Testis (tissue), 3 donors: Measurements from ENCODE around the gene TTC28. TPM values are rescaled to one million over a fixed set of nuclear protein-coding genes. Genes with fewer than 3 reads are reported as not detected.

ENCODE experiments used
- DNase-seq: peaks from one replicate; pipeline ENCODE4 v3.0.0-alpha.2; 2019
- H3K27ac ChIP-seq, 2 donors: fragments of 200-600 bp; sonication (generic); one replicate each; pipeline ENCODE4 v1.5.1; 2019
- H3K27me3 ChIP-seq: fragments of 200-600 bp; sonication (generic); one replicate; pipeline ENCODE4 v1.5.1; 2019
- H3K36me3 ChIP-seq: fragments of 200-600 bp; sonication (generic); one replicate; pipeline ENCODE4 v1.5.1; 2017; ENCODE audit warnings: low read depth; ENCODE audit errors: missing control alignments
- H3K4me1 ChIP-seq: fragments of 200-600 bp; sonication (generic); one replicate; pipeline ENCODE4 v1.5.1; 2019
- H3K4me3 ChIP-seq, 2 donors: fragments of 200-600 bp; sonication (generic); one replicate each; pipeline ENCODE4 v1.5.1; 2017 to 2019
- H3K9me3 ChIP-seq: fragments of 200-600 bp; sonication (generic); one replicate; pipeline ENCODE4 v1.5.1; 2017
- POLR2A ChIP-seq: fragments of 450-650 bp; IDR thresholded peaks from one replicate; pipeline ENCODE4 v1.6.1; 2017; ENCODE audit warnings: antibody characterized with exemption, mild to moderate bottlenecking, moderate library complexity
- WGBS, 2 donors: methylation state at CpG; one replicate each; pipeline ENCODE4 v1.1.5; 2018; 5-methylcytosine and 5-hydroxymethylcytosine counted together
- intact Hi-C: fragments of 100-400 bp; cut with DNase I; formaldehyde crosslinking; loops from one replicate; pipeline ENCODE4 v1.15.1; 2023; ENCODE audit warnings: low total_unique reads
- polyA plus RNA-seq: library from polyadenylated mRNA; stranded (reverse); fragments of 350-450 nt; fragmentation: Illumina TruSeq; extraction: RNeasy Lipid Tissue Mini Kit (QIAGEN cat#74804); gene quantifications from one replicate; pipeline ENCODE4 v1.2.3, GENCODE V29; 2014; ENCODE audit warnings: low read depth, low replicate concordance; ENCODE audit not compliant: insufficient read depth
- total RNA-seq, 2 donors: library from RNA; depleted of rRNA; stranded (reverse); fragments of >200 nt; gene quantifications; one replicate each; pipeline ENCODE4 v1.2.3, GENCODE V29; 2016
- TF ChIP-seq, protein P1 (sequence below), 3 experiments: fragments of 450-650 bp in 2 of 3; fragments of 200-600 bp in 1 of 3; sonication (generic) in 1 of 3; IDR thresholded peaks; one replicate each; pipeline ENCODE4 v1.5.1; 2016 to 2019; ENCODE audit warnings: antibody characterized with exemption in 3 of 3, mild to moderate bottlenecking in 2 of 3, moderate library complexity in 1 of 3

Gene TTC28
- total and polyA plus RNA-seq, 3 donors from 2014 or later = 29.4 to 121 (median 75.5) TPM

DNA sequence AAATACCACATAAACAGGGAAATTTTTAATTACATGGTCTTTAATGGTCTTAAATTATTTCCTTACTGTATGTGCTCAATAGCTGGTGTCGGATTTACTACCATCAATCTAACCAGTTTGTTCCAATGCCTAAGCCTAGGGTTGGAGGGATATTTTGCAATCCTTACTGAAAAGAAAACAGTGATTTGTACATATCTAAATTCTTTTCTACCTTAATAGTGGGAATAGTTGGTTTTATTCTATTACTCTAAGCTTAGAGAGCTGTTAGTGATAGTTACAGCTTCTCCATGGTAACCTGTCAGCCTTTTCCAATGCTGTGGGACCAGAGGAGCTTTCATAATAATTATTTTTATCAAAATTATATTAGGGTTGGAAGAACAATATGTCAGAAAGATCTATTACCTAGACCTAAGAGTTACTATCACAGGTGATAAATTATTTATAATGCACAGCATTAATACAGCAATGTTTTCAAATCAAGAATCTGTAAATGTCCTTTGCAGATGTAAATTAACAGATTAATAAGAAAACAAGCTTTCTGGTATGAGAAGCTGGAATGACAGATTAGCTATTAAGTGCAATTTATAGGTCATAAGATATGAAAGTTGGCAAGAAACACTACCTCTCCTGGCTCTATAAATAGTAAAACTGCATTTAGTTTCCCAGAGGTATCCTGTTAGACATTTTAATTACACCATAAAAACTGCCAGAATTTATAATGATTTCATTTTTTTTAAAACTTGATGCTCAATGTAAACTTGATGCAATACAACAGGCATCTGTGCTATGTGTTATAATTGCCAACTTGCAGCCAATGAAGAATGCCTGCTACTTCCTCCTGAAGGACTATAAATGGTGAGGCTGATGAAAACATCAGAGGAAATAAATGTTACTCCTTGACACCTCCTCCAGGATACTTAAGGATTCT lies 498.6 kb downstream of the TTC28 start:
- 88 to 97% methylated on average over 1 of the region's 1 CpG for WGBS, 2 donors
- Histone ChIP-seq H3K27me3 (no peaks in the 10 kb centered on the region), H3K36me3 (no peaks in the 10 kb centered on the region), H3K4me3 (no peak overlapping the region), H3K27ac (no peak overlapping the region), H3K9me3 (no peaks in the 10 kb centered on the region), H3K4me1 (no peaks in the 10 kb centered on the region)
- TF ChIP-seq POLR2A = no peak
- TF ChIP-seq, protein P1, sequence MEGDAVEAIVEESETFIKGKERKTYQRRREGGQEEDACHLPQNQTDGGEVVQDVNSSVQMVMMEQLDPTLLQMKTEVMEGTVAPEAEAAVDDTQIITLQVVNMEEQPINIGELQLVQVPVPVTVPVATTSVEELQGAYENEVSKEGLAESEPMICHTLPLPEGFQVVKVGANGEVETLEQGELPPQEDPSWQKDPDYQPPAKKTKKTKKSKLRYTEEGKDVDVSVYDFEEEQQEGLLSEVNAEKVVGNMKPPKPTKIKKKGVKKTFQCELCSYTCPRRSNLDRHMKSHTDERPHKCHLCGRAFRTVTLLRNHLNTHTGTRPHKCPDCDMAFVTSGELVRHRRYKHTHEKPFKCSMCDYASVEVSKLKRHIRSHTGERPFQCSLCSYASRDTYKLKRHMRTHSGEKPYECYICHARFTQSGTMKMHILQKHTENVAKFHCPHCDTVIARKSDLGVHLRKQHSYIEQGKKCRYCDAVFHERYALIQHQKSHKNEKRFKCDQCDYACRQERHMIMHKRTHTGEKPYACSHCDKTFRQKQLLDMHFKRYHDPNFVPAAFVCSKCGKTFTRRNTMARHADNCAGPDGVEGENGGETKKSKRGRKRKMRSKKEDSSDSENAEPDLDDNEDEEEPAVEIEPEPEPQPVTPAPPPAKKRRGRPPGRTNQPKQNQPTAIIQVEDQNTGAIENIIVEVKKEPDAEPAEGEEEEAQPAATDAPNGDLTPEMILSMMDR (IDR thresholded peaks at IDR 0.05) = no peak
- no peak for DNase-seq
- intact Hi-C loops = no loop called here

DNA sequence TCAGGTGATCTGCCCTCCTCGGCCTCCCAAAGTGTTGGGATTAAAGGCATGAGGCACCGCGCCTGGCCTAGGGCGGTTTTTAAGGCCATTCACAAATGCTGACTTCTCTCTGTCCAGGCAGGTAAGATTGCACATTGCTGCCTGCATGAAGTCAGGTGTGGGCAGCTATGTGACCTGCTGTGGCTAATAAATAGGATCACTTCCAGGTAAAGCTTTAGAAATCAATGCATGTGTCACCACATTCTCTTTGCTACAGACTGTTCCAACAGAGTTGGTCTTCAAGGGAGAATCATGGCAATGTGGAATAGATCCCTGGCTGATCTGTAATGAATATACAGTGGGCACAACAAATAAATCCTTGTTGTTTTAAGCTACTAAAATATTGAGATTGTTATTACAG lies 500.2 kb downstream of the TTC28 start:
- WGBS, 2 donors = 90 to 96% methylated on average over 4 of the region's 4 CpGs

DNA sequence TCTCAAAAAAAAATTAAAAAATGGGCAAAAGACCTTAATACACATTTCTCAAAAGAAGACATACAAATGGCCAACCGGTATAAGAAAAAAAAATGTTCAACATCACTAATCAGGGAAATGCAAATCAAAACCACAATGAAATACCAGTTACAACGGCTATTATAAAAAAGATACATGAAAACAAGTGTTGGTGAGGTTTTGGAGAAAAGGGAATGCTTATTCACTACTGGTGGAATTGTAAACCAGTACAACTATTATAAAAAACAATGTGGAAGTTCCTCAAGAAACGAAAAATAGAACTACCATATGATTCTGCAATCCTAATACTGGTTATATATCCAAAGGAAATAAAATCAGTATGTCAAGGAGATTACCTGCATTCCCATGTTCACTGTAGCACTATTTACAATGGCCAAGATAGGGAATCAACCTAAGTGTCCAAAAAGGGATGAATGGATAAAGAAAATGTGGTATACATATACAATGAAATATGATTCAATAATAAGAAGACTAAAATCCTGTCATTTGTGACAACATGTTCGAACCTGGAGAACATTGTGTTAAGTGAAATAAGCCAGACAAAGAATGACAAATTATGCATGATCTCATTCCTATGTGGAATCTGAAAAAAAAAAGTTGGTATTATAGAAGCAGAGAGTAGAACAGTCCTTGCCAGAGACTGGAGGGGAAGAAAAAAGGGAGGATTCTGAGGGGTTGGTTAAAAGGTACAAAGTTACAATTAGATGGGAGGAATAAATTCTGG lies 503.7 kb downstream of the TTC28 start:
- TF ChIP-seq, protein P1 (IDR thresholded peaks at IDR 0.05) = no peak
- TF ChIP-seq POLR2A = no peak
- H3K4me1 ChIP-seq = no peaks in the 10 kb centered on the region
- H3K27me3 ChIP-seq = no peaks in the 10 kb centered on the region
- no peaks in the 10 kb centered on the region for H3K9me3 ChIP-seq
- DNase-seq = no peak
- 87 to 90% methylated on average over 4 of the region's 4 CpGs for WGBS, 2 donors
- H3K27ac ChIP-seq = no peak overlapping the region
- intact Hi-C loops = no loop called here
- H3K36me3 ChIP-seq = no peaks in the 10 kb centered on the region
- no peak overlapping the region for H3K4me3 ChIP-seq

More for the DNA sequence above, 500.2 kb downstream of the TTC28 start:
- H3K27ac ChIP-seq = no peak overlapping the region
- H3K9me3 ChIP-seq = no peaks in the 10 kb centered on the region
- TF ChIP-seq, protein P1 (IDR thresholded peaks at IDR 0.05) = no peak
- no peak for TF ChIP-seq POLR2A
- intact Hi-C loops = no loop called here
- no peak overlapping the region for H3K4me3 ChIP-seq
- no peaks in the 10 kb centered on the region for H3K36me3 ChIP-seq
- no peaks in the 10 kb centered on the region for H3K4me1 ChIP-seq
- DNase-seq = no peak
- H3K27me3 ChIP-seq = no peaks in the 10 kb centered on the region

DNA sequence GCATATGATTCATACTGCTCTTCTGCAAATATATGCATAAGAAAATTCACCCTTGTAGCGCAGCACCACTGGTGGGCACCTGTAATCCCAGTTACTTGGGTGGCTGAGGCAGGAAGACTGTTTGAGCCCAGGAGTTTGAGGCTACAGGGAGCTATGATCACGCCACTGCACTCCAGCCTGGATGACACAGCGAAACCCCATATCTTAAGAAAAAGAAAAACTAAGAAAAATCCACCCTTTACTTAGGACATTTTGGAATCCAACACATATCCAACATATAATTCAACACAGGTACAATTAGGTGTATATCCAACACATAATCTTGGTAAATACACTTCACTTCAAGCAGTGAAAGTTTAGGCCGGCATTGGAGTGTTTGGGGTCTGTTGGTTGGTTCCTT lies 505.1 kb downstream of the TTC28 start:
- TF ChIP-seq, protein P1 (IDR thresholded peaks at IDR 0.05) = no peak
- no peak for TF ChIP-seq POLR2A

More for the DNA sequence above, 505.1 kb downstream of the TTC28 start:
- Histone ChIP-seq H3K27me3 (no peaks in the 10 kb centered on the region), H3K4me1 (no peaks in the 10 kb centered on the region), H3K36me3 (no peaks in the 10 kb centered on the region), H3K9me3 (no peaks in the 10 kb centered on the region), H3K4me3 (no peak overlapping the region), H3K27ac (no peak overlapping the region)
- WGBS, 2 donors = 95 to 97% methylated on average over 4 of the region's 4 CpGs
- DNase-seq = no peak
- intact Hi-C loops = no loop called here
